Amniotic stem cell (primary cell): ENCODE data around the gene KLK15.

ENCODE experiments used
- DNase-seq: peaks from one replicate; lab custom pipeline; 2025; lab: John Stamatoyannopoulos, UW

KLK15 gene

GRCh38 chr19:50843701-50844221 is 10.4 kb upstream of the KLK15 start:
- no peak for DNase-seq

GRCh38 chr19:50843205-50843604 is 9.8 kb upstream of the KLK15 start:
- DNase-seq = no peak

GRCh38 chr19:50842130-50842529 is 8.8 kb upstream of the KLK15 start:
- no peak for DNase-seq

GRCh38 chr19:50839712-50840655 is 6.6 kb upstream of the KLK15 start:
- DNase-seq = no peak

- DNase-seq = no peak
Measured at GRCh38 chr19:50838239-50838638, 4.9 kb upstream of the KLK15 start.

- no peak for DNase-seq
Measured at GRCh38 chr19:50837300-50837699, 3.9 kb upstream of the KLK15 start.

GRCh38 chr19:50836543-50837195 is 3.3 kb upstream of the KLK15 start:
- DNase-seq = no peak

GRCh38 chr19:50835785-50836542 is 2.6 kb upstream of the KLK15 start:
- DNase-seq = no peak

GRCh38 chr19:50835103-50835784 is 1.9 kb upstream of the KLK15 start:
- DNase-seq = no peak

- no peak for DNase-seq
Measured at GRCh38 chr19:50833802-50834167, 411 bp upstream of the KLK15 start.

GRCh38 chr19:50832666-50833065 is 708 bp downstream of the KLK15 start:
- DNase-seq = no peak

- no peak for DNase-seq
Measured at GRCh38 chr19:50831026-50831396, 2.4 kb downstream of the KLK15 start.

- DNase-seq = no peak
Measured at GRCh38 chr19:50830266-50831025, 2.9 kb downstream of the KLK15 start.

- DNase-seq = no peak
Measured at GRCh38 chr19:50829801-50830200, 3.6 kb downstream of the KLK15 start.

GRCh38 chr19:50827476-50827875 is 5.9 kb downstream of the KLK15 start:
- DNase-seq = no peak

- no peak for DNase-seq
Measured at GRCh38 chr19:50826492-50827240, 6.7 kb downstream of the KLK15 start.

GRCh38 chr19:50823389-50824042 is 9.9 kb downstream of the KLK15 start, which contains the start of gene KLK1:
Gene KLK1 (minus strand): TSS chr19:50823787. CDS start chr19:50823748, 39 bp downstream.
- DNase-seq = no peak

- no peak for DNase-seq
Measured at GRCh38 chr19:50822661-50823208, 10.6 kb downstream of the KLK15 start.

GRCh38 chr19:50821622-50822021 is 11.8 kb downstream of the KLK15 start:
- DNase-seq = no peak
